ENCODE results near the gene MAGEB16.

DNA sequence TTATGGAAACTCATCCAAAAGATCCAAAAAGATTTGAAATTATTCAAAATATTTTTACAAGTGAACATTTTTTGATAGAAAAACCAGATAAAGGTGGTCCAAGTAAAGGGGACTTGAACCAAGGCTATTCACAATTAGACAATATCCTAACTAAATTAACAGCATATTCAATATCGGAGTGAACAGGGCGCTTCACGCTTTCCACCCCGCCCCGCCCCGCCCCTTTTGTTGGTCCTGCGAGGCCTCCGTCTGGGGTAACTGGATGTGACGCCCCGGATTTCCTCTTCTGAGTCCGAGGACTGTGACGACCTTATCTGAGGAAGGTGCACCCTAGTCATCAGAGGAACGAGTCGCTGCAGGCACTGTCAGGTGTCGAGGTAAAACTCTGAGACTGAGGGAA, at the start of gene MAGEB16:
- TF ChIP-seq, protein P1, sequence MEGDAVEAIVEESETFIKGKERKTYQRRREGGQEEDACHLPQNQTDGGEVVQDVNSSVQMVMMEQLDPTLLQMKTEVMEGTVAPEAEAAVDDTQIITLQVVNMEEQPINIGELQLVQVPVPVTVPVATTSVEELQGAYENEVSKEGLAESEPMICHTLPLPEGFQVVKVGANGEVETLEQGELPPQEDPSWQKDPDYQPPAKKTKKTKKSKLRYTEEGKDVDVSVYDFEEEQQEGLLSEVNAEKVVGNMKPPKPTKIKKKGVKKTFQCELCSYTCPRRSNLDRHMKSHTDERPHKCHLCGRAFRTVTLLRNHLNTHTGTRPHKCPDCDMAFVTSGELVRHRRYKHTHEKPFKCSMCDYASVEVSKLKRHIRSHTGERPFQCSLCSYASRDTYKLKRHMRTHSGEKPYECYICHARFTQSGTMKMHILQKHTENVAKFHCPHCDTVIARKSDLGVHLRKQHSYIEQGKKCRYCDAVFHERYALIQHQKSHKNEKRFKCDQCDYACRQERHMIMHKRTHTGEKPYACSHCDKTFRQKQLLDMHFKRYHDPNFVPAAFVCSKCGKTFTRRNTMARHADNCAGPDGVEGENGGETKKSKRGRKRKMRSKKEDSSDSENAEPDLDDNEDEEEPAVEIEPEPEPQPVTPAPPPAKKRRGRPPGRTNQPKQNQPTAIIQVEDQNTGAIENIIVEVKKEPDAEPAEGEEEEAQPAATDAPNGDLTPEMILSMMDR (IDR thresholded peaks at IDR 0.05), result no peak
- no peak for TF ChIP-seq POLR2A (IDR thresholded peaks at IDR 0.05)

Measured in Peyer's patch (tissue), 4 donors.